GM19452 (cell line): ENCODE results near the gene TMEM158.

Experiments
- ATAC-seq: cut with Tn5 transposase; IDR thresholded peaks from one replicate; pipeline ENCODE4 v1.9.1; 2021; ENCODE audit not compliant: unreplicated experiment

TMEM158 gene

DNA sequence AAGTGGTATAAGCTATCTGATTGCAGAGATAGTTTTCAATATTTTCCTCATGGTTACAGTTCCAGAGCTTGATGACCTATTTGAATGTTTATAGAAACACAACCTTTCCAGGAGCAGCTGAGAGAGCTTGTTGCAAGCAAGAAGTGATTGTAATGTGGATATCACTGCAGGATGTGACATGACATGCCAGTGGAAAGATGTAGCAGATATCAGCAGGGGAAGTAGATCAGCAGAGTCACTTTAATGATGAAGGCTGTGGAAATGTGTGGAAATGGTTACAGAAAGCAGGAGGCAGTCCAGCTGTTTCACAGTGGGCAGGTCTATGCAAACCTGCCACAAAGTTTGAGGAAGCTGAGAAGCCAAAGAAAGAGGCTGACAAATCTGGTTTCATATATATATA, 21.0 kb downstream of the TMEM158 start:
- no peak for ATAC-seq

DNA sequence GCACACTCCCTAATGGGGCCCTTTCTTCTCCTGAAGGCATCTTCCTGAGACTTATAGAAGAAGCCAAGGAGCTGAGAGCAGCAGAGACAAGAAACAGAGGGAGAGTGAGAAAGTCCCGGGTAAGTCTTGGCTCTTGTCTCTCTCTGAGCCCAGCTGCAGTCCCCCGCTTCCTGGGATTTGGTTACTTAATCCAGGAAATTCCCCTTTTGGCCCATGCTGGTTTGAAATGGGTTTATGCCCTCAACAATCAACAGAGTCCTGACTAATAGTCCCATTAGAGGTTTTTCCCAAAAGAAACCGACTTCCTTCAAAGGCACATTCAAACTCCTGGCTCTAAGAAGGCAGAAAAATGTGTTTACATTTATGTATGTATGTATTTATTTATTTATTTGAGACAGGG, 22.0 kb downstream of the TMEM158 start:
- ATAC-seq, result no peak

DNA sequence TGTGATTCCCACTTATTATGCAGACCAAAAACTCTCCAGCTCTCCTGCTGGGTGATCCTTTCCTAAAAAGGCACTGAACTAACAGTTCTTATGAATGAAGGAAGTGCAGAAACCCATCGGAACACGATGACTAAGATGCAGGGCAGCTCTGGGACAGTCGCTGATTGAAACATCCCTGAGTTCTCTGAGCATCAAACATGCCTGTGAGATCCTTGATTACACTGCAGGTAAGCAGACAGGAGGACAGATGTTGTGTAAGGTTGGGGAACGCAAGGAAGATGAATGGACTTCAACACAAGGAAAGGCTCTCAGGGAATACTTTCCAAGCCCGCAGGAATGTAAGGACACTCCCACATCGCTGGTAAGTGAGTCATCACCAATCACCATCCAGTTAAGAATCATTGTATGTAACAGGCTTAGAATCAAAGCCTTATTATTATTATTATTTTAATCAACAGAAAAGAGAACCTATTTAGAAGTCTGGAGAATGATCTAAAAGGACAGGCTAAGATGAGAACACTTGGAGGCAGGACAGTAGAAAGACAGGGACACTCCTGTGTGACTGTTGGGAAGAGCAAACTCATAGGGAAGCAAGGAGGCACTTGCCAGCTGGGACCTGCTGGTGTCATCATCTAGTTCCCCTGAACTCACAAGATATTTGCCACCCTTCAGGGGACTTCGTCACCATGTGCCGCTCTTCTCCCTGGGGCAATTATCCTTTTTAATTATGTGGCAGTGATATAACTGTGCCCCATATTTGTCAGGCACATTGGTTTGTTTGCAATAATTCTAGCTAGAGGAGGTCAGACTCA, 26.0 kb downstream of the TMEM158 start:
- no peak for ATAC-seq

DNA sequence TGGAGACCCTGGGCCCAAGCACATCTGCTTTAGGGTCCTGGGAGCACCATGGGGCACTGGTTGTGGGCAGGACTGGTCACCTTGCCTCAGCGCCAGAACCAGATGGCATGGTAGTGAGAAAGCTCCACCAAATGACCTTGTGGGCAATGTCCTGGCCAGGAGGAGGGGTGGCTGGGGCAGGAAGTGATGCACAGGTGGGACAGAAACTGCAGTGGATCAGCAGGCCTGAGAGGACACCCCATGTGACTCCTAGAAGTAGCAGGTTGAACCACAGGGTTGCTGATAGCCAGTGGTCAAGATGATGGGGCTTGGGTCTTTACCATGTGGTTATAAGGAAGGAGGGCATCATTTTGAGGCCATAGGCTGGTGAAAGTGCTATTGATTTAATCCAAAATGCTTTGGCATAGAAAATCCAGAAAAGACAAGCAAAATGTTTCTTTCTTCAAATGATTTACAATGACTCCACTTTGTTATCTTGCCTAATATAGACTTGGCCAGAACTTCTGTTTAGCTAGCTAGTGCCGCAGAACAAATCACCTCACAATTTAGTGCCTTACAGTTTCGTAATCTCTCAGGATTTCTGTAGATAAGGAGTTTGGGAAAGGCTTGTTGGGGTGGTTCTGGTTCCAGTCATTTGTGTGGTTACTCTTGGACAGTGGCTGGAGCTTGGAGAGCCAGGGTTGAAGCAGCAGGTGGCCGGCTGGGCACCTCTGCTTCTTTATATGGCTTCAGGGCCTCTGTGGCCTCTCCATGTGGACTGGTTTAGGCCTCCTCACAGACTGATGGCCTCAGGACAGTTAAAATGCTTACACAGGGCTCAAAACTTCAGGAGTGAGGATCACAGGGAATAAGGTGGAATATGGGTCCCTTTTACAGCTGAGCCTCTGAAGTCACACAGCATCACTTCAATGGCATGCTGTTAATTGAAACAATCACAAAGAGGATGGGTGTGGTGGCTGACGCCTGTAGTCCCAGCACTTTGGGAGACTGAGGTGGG, 27.5 kb downstream of the TMEM158 start:
- ATAC-seq, result no peak

DNA sequence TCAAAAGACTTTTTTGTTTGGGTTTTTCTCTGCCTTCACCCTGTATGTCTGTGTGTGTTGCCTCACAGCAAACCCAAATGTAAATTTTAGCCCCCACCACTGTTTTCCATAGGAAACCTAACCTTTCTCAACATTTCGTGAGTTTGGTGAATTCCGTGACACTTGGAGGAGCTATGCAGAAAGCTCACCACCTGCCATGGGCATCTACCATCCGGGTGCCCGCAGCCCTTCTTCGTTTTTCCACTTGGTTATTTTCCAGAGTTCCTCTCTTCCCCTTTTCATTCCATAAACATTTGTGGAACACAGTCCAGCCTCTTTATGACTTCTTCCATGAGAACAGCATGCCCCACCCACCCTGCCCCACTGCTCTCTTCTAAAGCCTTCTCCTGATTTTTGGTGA, 31.3 kb downstream of the TMEM158 start:
- no peak for ATAC-seq

DNA sequence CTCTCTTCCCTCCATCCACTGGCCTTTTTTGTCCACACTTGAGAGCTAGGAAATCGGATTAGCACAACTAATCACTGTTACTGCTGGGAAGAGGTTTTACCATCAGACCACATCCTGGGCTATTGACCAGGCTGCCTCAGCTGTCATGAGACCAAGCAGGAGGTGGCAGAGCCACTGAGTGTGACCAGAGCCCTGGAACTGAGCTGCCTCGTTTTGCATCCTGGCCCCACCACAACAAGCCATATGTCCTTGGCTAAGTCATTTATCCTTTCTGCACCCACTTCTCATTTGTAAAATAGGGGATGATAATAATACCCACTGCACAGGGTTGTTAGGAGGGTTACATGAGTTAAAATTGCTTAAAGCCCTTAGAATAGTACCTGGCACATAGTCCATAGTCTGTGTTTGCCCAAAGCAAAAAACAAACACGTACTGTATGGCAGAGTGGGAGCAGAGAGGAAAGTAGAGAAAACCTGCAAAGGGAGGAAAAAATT, 34.1 kb downstream of the TMEM158 start:
- peak; percentile 56 for ATAC-seq

DNA sequence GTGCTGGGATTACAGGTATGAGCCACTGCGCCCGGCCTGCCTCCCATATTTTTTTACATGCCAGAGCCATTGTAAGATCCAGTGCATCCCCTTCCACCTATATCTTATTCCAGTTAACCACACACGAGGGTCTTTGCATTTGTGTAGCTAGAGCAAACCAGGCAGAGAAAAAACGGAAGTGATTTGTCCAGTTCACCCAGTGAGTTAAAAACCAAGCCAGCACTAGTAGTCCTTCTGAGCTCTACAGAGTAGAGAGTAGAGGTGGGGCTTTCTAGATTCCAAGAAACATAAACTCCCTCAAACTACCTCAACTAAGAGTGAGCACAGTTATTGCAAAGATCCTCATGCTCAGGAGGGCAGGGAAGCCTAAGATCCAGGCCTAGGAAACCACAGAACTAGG, 34.7 kb downstream of the TMEM158 start:
- no peak for ATAC-seq

DNA sequence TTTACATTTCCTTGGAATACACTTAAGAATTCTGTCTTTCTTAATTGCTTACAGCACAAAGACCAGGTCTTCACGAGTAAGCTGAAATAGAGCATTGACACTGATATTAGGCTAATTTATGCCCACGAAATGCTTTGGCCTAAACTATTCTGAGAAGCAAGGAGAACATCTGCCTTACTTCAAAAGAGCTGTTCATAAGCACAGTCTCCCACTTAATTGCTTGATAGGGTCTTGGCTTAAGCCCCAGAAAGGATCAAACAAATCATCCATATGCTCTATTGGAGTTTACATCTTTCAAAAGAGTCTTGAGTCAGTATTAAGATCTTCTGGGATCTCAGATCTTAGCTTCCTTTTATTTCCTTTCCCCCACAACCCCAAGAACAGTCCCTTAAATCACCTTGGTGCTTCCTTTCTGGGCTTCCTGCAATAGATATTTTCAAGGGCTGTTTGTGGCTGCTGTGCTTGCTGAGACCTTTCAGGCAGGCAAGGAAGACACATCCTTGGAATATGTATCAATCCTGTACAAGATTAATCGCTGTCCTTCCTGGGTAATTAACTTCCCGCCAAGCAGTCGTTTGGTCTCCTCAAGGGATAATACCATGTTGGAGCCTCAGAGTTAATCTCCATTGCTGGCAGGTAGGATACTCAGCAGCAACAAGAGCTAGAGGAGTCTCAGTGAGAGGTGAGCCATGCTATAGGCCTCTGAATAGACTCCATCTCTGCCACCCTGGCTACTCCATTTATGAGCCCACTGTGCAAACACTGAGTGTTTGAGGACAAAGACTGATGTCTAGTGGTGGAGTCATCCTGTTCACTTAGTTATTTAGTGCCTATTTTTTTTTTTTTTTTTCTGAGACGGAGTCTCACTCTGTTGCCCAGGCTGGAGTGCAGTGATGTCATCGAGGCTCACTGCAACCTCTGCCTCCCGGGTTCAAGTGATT, 37.1 kb downstream of the TMEM158 start:
- no peak for ATAC-seq

DNA sequence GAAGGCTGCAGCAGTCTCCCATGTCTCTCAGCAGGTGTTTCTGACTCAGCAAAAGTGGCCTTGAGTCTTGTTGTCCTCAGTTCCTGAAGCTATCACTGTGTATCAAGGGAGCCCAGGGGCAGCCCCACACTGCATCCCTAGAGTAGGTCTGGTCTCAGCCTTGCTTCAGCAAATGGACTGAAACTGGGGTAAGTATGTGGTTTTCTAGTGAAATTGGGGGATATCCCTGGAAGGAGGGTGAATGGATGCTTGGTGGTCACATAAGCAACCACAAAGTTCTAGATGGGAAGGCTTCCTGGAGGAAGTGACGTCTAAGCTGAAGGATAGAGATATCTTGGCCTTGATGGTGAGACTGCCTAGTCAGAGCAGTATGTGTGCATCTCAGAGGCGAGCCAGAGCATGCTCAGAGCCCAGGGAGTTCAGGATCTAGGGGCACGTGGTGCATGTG, 38.4 kb downstream of the TMEM158 start:
- ATAC-seq, result no peak

DNA sequence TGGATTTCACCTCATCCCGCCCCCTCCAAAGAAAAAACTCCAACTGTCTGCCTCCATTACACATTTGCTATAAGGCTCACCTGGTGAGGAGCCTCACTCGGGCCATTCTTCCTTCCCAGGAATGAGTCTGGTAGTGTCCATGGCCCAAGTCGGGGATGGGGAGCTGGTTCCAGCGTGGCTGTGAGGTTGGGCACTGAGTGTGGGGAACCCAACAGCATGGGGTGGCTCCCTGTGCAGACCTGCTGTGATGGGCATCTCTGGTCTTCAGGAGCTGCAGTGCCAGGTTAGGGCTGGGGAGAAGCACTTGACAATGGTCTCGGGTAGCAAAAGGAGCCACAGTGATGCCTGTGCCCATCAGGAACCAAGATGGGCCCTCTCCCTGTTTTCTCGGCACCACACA, 39.2 kb downstream of the TMEM158 start:
- no peak for ATAC-seq

DNA sequence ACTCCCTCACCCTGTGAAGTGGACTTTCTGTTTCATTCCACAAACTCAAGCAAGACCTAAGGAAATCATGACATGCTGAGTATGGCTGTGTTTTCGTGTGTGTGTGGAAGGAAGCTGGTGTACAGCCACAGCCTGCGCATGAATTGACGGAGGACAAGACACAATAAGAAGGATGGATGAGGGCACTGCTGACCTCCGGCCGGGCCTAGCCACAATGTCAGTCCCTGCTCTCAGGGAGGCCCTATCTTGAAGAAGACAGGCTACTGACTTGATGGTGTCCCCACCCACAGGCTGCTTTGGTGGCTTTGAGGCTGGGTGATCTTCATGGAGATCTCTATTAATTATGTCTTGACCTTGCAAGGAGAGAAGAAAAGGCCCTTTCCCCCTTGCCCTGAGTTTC, 40.6 kb downstream of the TMEM158 start:
- ATAC-seq, result no peak

DNA sequence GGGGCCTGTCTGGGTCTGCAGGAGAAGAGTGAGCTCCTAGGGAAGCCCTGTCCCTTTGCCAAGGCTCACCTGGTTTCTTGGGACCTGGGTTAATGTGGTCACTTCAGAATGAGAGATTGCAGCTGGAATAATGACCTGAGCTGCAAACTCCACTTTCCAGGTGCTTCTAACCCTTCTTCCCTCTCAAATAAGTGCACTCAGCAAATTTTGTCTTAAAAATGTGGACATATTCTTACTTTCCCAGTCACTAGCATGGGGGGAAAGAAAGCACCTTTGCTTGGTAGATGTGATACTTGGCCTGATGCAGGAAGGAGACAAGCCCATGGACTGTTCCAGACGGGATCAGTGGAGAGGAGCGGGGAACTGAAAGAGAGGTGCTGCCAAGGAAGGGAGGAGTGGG, 41.0 kb downstream of the TMEM158 start:
- no peak for ATAC-seq

DNA sequence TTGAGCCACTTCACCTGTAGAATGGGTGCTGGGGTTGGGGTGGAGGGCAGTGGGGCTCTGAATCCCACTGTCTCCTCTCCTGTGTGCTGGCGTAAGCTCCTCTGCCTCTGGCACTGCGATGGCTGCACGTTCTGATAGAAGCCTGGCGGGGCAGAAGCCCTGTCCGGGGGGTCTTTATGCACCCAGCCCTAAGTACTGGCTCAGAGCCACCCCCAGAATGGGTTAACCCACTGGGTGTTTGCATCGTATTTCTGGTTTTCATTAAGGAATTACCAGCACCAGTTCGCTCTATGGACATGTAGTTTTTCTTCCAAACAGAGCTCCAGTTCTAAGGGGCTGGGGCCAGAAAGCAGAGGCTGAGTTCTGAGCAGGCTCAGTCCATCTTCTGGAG, 42.2 kb downstream of the TMEM158 start:
- ATAC-seq, result no peak

DNA sequence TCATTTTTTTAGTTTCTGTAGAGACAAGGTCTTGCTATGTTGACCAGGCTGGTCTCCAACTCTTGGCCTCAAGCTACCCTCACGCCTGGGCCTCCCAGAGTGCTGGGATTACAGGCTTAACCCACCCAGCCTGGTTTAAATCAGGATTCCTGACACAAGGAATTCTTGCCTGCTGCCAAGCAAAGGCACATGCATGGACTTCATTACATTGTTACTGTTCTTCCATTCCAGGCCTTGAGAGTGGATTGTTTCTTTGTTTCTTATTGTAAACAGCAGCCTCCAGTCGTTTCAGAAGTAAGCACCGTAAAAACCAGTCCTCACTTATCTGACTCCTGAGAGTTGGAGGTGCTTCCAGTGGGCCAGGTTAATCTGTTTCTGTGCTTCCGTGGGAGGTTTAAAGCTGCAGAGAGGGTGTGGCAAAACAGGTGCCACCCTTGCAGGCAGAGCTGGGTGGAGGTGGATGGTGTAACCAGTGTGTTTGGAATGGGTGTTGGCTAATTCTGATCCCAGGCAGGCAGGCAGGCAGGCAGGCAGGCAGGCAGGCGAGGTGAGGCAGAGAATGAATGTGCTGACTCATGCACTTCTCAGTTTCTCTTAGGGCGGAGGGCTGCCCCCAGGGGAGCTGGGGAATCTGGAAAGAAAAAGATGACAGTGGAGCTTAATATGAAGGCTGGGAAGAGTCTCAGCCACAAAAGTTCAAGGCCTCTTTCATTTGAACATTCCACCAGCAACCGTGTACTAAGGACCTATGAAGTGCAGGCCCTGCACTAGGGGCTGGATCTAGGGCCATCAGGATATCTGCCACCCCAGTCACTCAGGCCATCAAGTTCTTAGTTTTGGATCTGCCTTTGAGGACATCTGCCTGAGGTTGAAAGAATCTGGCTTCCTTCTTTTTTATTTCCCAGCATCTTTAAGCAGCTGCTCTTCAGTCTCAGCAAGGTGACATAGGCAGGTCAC, 42.9 kb downstream of the TMEM158 start:
- no peak for ATAC-seq

DNA sequence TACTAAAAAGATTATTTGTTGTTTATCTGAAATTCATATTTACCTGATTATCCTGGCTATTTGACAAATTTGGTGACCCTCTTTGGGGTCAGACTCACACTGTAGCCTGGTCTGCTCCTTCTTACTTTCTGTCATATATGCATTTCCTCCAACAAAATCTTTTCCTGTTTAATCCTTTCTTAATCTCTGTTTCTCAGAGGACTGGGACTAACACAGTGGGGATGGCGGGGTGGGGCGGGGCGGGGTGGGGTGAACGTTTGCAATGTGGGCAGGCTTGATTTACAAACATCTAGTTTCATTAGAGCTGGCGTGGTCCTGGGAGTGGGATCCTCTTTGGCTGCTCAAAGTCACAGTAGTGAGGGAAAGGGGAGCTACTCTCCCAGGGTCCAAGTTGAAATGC, 44.6 kb downstream of the TMEM158 start:
- ATAC-seq, result no peak

DNA sequence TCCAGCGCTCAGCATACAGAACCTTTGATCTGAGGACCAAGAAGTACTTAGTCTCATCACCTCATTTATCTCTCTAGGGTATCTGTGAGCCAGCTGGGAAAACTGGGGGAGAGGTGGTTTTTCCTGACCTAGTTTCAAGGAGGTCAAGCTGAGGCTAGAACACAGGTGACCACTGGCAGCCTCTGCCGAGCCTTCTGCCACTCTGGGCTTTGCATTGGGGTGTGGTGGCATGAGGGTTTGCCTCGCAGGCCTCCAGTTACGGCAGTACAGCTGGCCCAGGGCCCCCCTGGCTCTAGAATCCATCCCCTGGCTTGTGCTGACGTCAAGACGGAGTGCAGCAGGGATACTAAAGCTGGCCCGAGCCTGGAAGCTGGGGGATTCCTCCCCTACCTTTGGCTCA, 45.2 kb downstream of the TMEM158 start:
- no peak for ATAC-seq

DNA sequence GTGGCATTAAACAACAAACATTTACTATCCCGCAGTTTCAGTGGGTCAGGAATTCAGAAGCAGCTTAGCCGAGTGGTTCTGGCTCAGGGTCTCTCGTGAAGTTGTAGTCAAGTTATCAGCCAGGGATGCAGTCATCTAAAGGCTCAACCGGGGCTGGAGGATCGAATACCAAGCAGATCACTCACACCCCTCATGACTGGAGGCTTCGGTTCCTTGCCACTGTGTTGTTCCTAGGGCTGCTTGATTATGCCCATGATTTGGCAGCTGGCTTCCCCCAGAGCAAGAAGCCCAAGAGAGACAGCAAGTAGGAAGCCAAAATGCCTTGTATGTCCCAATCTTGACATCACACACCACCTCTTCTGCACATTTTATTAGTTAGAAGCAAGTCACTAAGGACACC, 46.0 kb downstream of the TMEM158 start:
- no peak for ATAC-seq

DNA sequence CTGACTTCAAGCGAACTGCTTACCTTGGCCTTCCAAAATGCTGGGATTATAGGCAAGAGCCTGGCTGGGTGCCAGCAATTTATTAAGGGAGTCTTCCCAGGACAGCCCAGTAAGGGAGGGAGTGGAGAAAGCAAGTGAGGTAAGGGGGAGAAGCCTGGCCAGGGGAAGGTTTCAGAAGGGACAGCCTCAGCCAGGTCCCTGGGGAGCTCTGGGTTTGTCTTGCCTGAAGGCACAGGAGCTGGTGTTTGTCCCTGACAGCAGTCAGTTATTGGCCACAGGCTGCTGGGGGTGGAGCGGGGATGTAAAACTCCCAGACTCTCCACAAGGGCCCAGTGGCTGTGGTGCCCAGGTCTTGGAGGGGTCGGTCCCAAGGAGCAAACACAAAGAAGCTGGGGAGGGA, 46.9 kb downstream of the TMEM158 start:
- no peak for ATAC-seq

DNA sequence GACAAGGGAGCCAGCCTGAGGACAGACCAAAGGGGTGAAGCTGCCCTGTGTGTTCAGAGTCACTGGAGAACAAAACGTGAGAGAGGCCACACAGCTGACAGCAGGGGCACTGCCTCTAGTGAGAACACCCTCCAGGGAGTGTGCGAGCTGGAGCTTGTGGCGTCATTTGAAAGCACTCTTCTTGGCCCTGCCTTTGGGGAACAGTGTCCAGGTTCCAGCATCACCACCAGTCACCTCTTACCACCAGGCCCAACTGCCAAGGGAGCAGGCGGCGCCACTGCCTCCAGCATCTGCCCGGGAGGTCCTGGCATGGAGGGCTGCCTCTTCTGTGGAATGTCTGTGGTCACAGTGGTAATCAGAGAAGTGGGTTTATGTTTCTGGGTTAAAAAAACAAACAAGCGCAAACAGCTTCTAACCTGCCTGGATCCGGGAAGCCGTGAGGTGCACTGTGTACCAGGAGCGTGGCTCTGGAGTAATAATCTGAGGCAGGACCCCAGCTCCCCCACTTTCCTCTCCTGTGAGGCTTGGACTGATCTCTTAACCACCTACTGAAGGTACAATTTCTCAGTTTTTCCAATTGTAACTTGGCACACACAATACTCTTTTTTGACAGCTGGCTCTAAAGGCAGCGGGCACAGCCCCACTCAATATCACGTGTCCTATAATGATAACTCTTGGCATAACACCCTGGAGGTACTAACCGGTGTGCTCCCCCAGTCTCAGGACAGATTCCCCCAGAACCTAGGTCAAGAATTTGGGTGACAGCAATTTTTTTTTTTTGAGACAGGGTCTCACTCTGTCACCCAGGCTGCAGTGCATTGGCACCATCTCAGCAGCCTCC, 47.7 kb downstream of the TMEM158 start:
- no peak for ATAC-seq
